GM21825 (cell line): ENCODE data around the gene FRMPD2.
"Not testable (repeated sequence)": the region's sequence is repeated elsewhere in the genome, so short reads cannot be mapped to it uniquely, and the experiment has no call there.

Source experiments
- ATAC-seq: cut with Tn5 transposase; IDR thresholded peaks from one replicate; pipeline ENCODE4 v1.9.1; 2021; ENCODE audit warnings: mild to moderate bottlenecking, moderate library complexity; ENCODE audit not compliant: unreplicated experiment

Gene FRMPD2

GRCh38 chr10:48209241-48209640 is 65.3 kb downstream of the FRMPD2 start:
- ATAC-seq, result no peak

GRCh38 chr10:48207853-48208252 is 66.6 kb downstream of the FRMPD2 start:
- no peak for ATAC-seq

- no peak for ATAC-seq
Measured at GRCh38 chr10:48206482-48207250, 67.8 kb downstream of the FRMPD2 start.

GRCh38 chr10:48205918-48206317 is 68.6 kb downstream of the FRMPD2 start:
- peak; percentile 70 for ATAC-seq

- no peak for ATAC-seq
Measured at GRCh38 chr10:48199580-48200377, 74.7 kb downstream of the FRMPD2 start.

GRCh38 chr10:48197236-48197899 is 77.1 kb downstream of the FRMPD2 start:
- no peak for ATAC-seq

- ATAC-seq, result no peak
Measured at GRCh38 chr10:48195803-48196202, 78.7 kb downstream of the FRMPD2 start.

- no peak for ATAC-seq
Measured at GRCh38 chr10:48194830-48195229, 79.7 kb downstream of the FRMPD2 start.

GRCh38 chr10:48193556-48193955 is 80.9 kb downstream of the FRMPD2 start:
- no peak for ATAC-seq

- no peak for ATAC-seq
Measured at GRCh38 chr10:48192881-48193450, 81.5 kb downstream of the FRMPD2 start.

GRCh38 chr10:48187713-48188485 is 86.6 kb downstream of the FRMPD2 start:
- ATAC-seq, result no peak

GRCh38 chr10:48187126-48187525 is 87.4 kb downstream of the FRMPD2 start:
- no peak for ATAC-seq

GRCh38 chr10:48186264-48186804 is 88.2 kb downstream of the FRMPD2 start:
- not testable (repeated sequence) for ATAC-seq

GRCh38 chr10:48184224-48184623 is 90.3 kb downstream of the FRMPD2 start:
- ATAC-seq, result no peak

GRCh38 chr10:48172715-48173114 is 101.8 kb downstream of the FRMPD2 start:
- ATAC-seq, result not testable (repeated sequence)

- ATAC-seq, result not testable (repeated sequence)
Measured at GRCh38 chr10:48160670-48161069, 113.8 kb downstream of the FRMPD2 start.

- not testable (repeated sequence) for ATAC-seq
Measured at GRCh38 chr10:48160163-48160562, 114.3 kb downstream of the FRMPD2 start.

- ATAC-seq, result not testable (repeated sequence)
Measured at GRCh38 chr10:48154211-48155140, 120.0 kb downstream of the FRMPD2 start.

GRCh38 chr10:48147643-48148042 is 126.9 kb downstream of the FRMPD2 start:
- not testable (repeated sequence) for ATAC-seq
